Activated T-helper 1 cell treated with anti-CD3 and anti-CD28 coated beads, Interleukin-2, amount 50 U/mL, for 16 hours (primary cell): Measurements from ENCODE around the gene ZWILCH.
A peak's percentile ranks its signal among the peaks of the same experiment; 100 is the strongest.
"Not testable (repeated sequence)": the region's sequence is repeated elsewhere in the genome, so short reads cannot be mapped to it uniquely, and the experiment has no call there.

Source experiments
- DNase-seq, 2 donors: peaks; one replicate each; pipeline ENCODE4 v3.0.0-alpha.2; 2020; ENCODE audit warnings: low read depth in 1 of 2, low spot score in 1 of 2

The ZWILCH gene

GRCh38 chr15:66504563-66505429, at the start of gene ZWILCH, which contains the start of gene RPL4:
Gene ZWILCH (plus strand): TSS chr15:66505326. CDS start chr15:66505339, 13 bp downstream.
Gene RPL4 (minus strand): TSS chr15:66504855. CDS start chr15:66504790, 65 bp downstream.
- peak; percentile 63 to 71 for DNase-seq

GRCh38 chr15:66456211-66456610, 48.9 kb upstream of the ZWILCH start:
- no peak for DNase-seq

- no peak for DNase-seq
Observed at GRCh38 chr15:66459818-66460615, 45.1 kb upstream of the ZWILCH start.

- not testable (repeated sequence) for DNase-seq
Observed at GRCh38 chr15:66461294-66461693, 43.8 kb upstream of the ZWILCH start.

GRCh38 chr15:66461917-66462316, 43.2 kb upstream of the ZWILCH start:
- DNase-seq, result no peak

- no peak for DNase-seq
Observed at GRCh38 chr15:66462627-66463026, 42.5 kb upstream of the ZWILCH start.

GRCh38 chr15:66465294-66465693, 39.8 kb upstream of the ZWILCH start:
- not testable (repeated sequence) for DNase-seq

GRCh38 chr15:66467162-66468040, 37.7 kb upstream of the ZWILCH start:
- DNase-seq, result not testable (repeated sequence)

- DNase-seq, result not testable (repeated sequence)
Observed at GRCh38 chr15:66470825-66471224, 34.3 kb upstream of the ZWILCH start.

GRCh38 chr15:66472176-66472999, 32.7 kb upstream of the ZWILCH start:
- peak in 1 of 2 donors; percentile 14 for DNase-seq

GRCh38 chr15:66474135-66474534, 31.0 kb upstream of the ZWILCH start:
- no peak for DNase-seq

- DNase-seq, result no peak
Observed at GRCh38 chr15:66474963-66475362, 30.2 kb upstream of the ZWILCH start.

GRCh38 chr15:66476535-66476934, 28.6 kb upstream of the ZWILCH start:
- no peak for DNase-seq

- DNase-seq, result no peak
Observed at GRCh38 chr15:66477011-66477410, 28.1 kb upstream of the ZWILCH start.

GRCh38 chr15:66480267-66480666, 24.9 kb upstream of the ZWILCH start:
- DNase-seq, result no peak

- no peak for DNase-seq
Observed at GRCh38 chr15:66481107-66481856, 23.8 kb upstream of the ZWILCH start.

- DNase-seq, result no peak
Observed at GRCh38 chr15:66482539-66482938, 22.6 kb upstream of the ZWILCH start.

- no peak for DNase-seq
Observed at GRCh38 chr15:66483131-66483566, 22.0 kb upstream of the ZWILCH start.

GRCh38 chr15:66484539-66485112, 20.5 kb upstream of the ZWILCH start:
- DNase-seq, result no peak
